Body of pancreas (tissue), 4 donors: ENCODE data around the gene RBMS2. TPM values are rescaled to one million over a fixed set of nuclear protein-coding genes. Genes with fewer than 3 reads are reported as not detected.

Experiments
- ATAC-seq: fragments of 150-250 bp; one replicate; pipeline ENCODE4 v1.9.1; 2016
- DNase-seq, 4 donors: peaks; one replicate each; pipeline ENCODE4 v3.0.0-alpha.2; 2019
- H3K27ac ChIP-seq, 4 donors: fragments of 200-600 bp; sonication (generic); 1 replicate in 3 of 4; 2 replicates in 1 of 4; pipeline versions ENCODE4 v1.5.1 to v1.6.1; 2016 to 2019; ENCODE audit warnings: mild to moderate bottlenecking in 1 of 4, mixed read lengths in 1 of 4, moderate library complexity in 1 of 4
- H3K27me3 ChIP-seq, 2 donors: fragments of 200-600 bp; sonication (generic); one replicate each; pipeline ENCODE4 v1.6.0; 2016; ENCODE audit warnings: mild to moderate bottlenecking in 1 of 2
- H3K36me3 ChIP-seq, 2 donors: fragments of 200-600 bp; sonication (generic); replicated peaks in 1 of 2; 2 replicates each; pipeline ENCODE4 v1.5.1; 2016; ENCODE audit warnings: low read depth in 2 of 2; ENCODE audit not compliant: insufficient read depth in 1 of 2
- H3K4me1 ChIP-seq: fragments of 200-600 bp; sonication (generic); one replicate; pipeline ENCODE4 v1.6.0; 2016
- H3K4me3 ChIP-seq, 2 donors: fragments of 200-600 bp; sonication (generic); 1 replicate in 1 of 2; 2 replicates in 1 of 2; pipeline ENCODE4 v1.5.1; 2016 to 2019
- H3K9me3 ChIP-seq, 3 donors: fragments of 200-600 bp; sonication (generic); 1 replicate in 2 of 3; 2 replicates in 1 of 3; pipeline ENCODE4 v1.5.1; 2016
- POLR2A ChIP-seq, 3 donors: fragments of 450-650 bp; IDR thresholded peaks; one replicate each; pipeline ENCODE4 v1.6.1; 2016; ENCODE audit warnings: antibody characterized with exemption in 3 of 3, mild to moderate bottlenecking in 2 of 3
- WGBS, 2 donors: methylation state at CpG; one replicate each; pipeline ENCODE4 v1.1.5; 2017; 5-methylcytosine and 5-hydroxymethylcytosine counted together
- intact Hi-C: fragments of 100-400 bp; cut with DNase I; formaldehyde crosslinking; loops from one replicate; pipeline ENCODE4 v1.15.1; 2023
- total RNA-seq, 2 donors: library from RNA; depleted of rRNA; stranded (reverse); fragments of >200 nt; gene quantifications; one replicate each; pipeline ENCODE4 v1.1.0, GENCODE V29; 2016
- TF ChIP-seq, protein P1 (sequence below), 7 experiments: fragments of 450-650 bp in 4 of 7; fragments of 200-600 bp in 3 of 7; sonication (generic) in 3 of 7; IDR thresholded peaks; one replicate each; pipeline ENCODE4 v1.5.1; 2016 to 2019; ENCODE audit warnings: antibody characterized with exemption in 7 of 7

Gene RBMS2
- total RNA-seq, 2 donors from 2014 or later, result 9.6 to 18.9 TPM

DNA sequence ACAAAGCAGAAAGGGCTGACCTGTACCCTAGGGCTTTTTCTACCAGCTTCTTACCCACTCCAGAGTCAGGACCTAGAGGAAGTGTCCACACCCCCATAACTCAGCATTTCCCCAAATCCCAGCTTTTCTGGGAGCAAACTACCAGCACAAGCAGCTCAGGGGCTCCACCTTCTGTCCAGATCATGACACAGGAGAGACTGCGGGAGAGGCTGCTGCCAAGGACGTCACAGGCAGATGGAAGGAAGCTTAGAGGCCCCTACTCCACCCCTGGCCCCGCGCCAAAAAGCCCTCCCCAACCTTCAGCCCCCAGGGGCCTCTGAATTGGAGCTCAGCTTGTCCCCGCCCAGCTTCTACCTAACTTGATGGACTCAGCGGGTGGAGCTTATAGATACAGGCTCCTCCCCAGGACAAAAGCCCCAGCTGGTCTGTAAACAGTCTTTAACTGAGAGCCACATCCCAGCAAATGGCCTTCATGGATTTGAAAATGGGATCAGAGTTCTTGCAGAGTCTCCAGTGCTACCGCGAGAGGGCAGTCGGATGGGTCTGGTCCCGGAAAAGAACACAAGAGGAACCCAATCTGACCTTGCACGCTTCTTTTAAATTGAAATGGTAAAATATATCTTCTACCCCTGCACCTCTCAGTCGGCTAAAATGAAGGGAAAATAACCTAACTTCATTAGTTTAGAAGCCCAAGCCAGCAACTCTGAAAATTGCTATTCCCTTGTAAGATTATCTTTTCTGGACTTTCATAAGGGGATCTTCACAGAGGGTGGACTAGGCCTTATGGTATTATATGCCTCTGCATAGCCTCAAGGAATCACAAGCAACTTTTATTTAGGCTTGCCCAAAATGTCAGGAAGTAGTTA, 115.3 kb downstream of the RBMS2 start:
- TF ChIP-seq, protein P1, sequence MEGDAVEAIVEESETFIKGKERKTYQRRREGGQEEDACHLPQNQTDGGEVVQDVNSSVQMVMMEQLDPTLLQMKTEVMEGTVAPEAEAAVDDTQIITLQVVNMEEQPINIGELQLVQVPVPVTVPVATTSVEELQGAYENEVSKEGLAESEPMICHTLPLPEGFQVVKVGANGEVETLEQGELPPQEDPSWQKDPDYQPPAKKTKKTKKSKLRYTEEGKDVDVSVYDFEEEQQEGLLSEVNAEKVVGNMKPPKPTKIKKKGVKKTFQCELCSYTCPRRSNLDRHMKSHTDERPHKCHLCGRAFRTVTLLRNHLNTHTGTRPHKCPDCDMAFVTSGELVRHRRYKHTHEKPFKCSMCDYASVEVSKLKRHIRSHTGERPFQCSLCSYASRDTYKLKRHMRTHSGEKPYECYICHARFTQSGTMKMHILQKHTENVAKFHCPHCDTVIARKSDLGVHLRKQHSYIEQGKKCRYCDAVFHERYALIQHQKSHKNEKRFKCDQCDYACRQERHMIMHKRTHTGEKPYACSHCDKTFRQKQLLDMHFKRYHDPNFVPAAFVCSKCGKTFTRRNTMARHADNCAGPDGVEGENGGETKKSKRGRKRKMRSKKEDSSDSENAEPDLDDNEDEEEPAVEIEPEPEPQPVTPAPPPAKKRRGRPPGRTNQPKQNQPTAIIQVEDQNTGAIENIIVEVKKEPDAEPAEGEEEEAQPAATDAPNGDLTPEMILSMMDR (IDR thresholded peaks at IDR 0.05), result peak; percentile 40 to 77 (median 71)
- TF ChIP-seq POLR2A (IDR thresholded peaks at IDR 0.05), result peak in 2 of 3 donors; percentile 43 to 51
- no peaks in the 10 kb centered on the region for H3K9me3 ChIP-seq
- no peak overlapping the region for H3K4me3 ChIP-seq
- DNase-seq (peak; percentile 98 to 99 (median 99)), ATAC-seq (peak; percentile 81)
- peaks cover 56% of the 10 kb centered on the region for H3K4me1 ChIP-seq
- intact Hi-C loops, result loop anchor here (10.0 kb wide), 1 partner anchor 88 kb away; the partner anchor contains the start of gene NACA
- H3K36me3 ChIP-seq, result peaks cover 22 to 29% of the 10 kb centered on the region in 2 donors
- H3K27ac ChIP-seq, result peak overlapping the region; percentile 94 to 98 (median 94)
- H3K27me3 ChIP-seq, result no peaks in the 10 kb centered on the region
- 1% methylated on average over 6 to 12 of the region's 12 CpGs for WGBS, 2 donors

DNA sequence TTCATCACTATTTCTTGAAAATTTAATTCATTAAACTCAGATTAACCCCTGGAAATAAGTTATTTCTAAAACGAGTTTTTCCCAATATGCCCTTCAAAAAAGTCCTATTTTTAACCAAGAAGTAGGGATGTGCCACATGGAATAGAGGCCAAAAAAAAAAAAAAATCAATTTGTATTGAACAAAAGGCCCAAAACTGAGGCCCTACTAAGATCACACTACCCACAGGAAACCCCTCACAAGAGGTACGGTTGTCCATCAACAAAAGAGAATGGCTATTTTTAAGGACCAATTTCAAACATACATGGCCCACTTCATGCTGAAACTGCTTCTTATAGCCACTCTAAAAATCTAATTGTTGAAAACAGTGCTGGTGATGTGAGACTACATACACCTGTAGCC, 116.0 kb downstream of the RBMS2 start:
- 40 to 55% methylated on average over 2 of the region's 2 CpGs for WGBS, 2 donors
- Histone ChIP-seq H3K4me1 (peaks cover 55% of the 10 kb centered on the region), H3K4me3 (no peak overlapping the region), H3K9me3 (no peaks in the 10 kb centered on the region), H3K36me3 (peaks cover 28 to 37% of the 10 kb centered on the region in 2 donors), H3K27me3 (no peaks in the 10 kb centered on the region), H3K27ac (peak overlapping the region in 3 of 4 donors; percentile 94 to 95 (median 94))
- TF ChIP-seq, protein P1 (IDR thresholded peaks at IDR 0.05), result no peak
- TF ChIP-seq POLR2A (IDR thresholded peaks at IDR 0.05), result no peak
- DNase-seq (no peak), ATAC-seq (no peak)
- intact Hi-C loops, result loop anchor here (10.0 kb wide), 1 partner anchor 87 kb away; the partner anchor contains the start of gene NACA

DNA sequence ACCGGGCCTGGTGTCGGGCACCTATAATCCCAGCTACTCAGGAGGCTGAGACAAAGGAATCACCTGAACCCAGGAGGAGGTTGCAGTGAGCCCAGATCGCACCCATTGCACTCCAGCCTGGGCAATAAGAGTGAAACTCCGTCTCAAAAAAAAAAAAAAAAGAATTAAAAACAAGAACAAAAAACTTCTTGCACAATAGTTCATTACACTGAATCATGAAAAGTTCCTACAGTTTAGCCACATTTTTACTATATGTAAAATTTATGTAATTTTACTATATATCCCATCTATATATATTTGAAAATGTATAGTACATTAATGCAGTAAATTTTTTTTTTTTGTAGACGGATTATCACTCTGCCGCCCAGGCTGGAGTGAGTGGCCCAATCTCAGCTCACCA, 119.6 kb downstream of the RBMS2 start:
- no peak for TF ChIP-seq POLR2A (IDR thresholded peaks at IDR 0.05)
- TF ChIP-seq, protein P1 (IDR thresholded peaks at IDR 0.05), result no peak
- intact Hi-C loops, result no loop called here
- ATAC-seq, result no peak

GRCh38 chr12:56644654-56645053, 123.0 kb downstream of the RBMS2 start:
- Histone ChIP-seq H3K27ac (peak overlapping the region in 3 of 4 donors; percentile 83 to 93 (median 93)), H3K4me1 (peaks cover 32% of the 10 kb centered on the region), H3K4me3 (peak overlapping the region; percentile 25 to 98), H3K27me3 (no peaks in the 10 kb centered on the region), H3K9me3 (no peaks in the 10 kb centered on the region), H3K36me3 (peaks cover 12 to 28% of the 10 kb centered on the region in 2 donors)
- no peak for ATAC-seq
- intact Hi-C loops, result no loop called here
- WGBS, 2 donors, result 13 to 20% methylated on average over 4 of the region's 4 CpGs
- TF ChIP-seq, protein P1 (IDR thresholded peaks at IDR 0.05), result no peak
- TF ChIP-seq POLR2A (IDR thresholded peaks at IDR 0.05), result no peak
- no peak for DNase-seq

More for the DNA sequence above, 119.6 kb downstream of the RBMS2 start:
- H3K9me3 ChIP-seq, result no peaks in the 10 kb centered on the region
- peaks cover 47% of the 10 kb centered on the region for H3K4me1 ChIP-seq
- H3K4me3 ChIP-seq, result no peak overlapping the region
- WGBS, 2 donors, result 78 to 85% methylated on average over 6 of the region's 6 CpGs
- peaks cover 28 to 47% of the 10 kb centered on the region in 2 donors for H3K36me3 ChIP-seq
- DNase-seq, result no peak
- no peaks in the 10 kb centered on the region for H3K27me3 ChIP-seq
- no peak overlapping the region for H3K27ac ChIP-seq
